GM19240 (cell line): ENCODE measurements around the gene CDHR5.
"Not testable (repeated sequence)": the region's sequence is repeated elsewhere in the genome, so short reads cannot be mapped to it uniquely, and the experiment has no call there.

Experiments used
- DNase-seq: peaks from one replicate; pipeline ENCODE4 v3.0.0; 2011; ENCODE audit warnings: low spot score; ENCODE audit not compliant: insufficient read length

Gene CDHR5

GRCh38 chr11:587978-588380 lies 36.8 kb downstream of the CDHR5 start:
- DNase-seq, result no peak

DNA sequence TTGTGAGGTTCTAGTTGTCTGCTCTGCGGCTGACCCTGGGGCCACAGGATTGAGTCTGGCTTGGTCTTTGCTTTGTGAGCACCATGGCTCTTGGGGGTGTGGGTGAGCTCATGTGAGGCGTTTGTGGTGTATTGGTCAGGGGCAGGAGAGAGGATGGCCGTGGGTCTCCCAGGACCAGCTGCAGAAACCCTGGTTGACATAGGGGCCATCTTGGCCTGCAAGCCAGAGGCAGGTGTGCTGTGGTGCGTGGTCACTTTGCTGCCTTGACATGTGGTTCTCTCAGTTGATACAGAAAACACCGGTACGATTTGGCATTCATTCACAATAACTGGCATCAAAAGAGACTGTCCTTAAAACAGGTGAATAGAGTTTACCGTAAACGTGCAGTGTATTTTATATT lies 37.2 kb downstream of the CDHR5 start:
- no peak for DNase-seq

DNA sequence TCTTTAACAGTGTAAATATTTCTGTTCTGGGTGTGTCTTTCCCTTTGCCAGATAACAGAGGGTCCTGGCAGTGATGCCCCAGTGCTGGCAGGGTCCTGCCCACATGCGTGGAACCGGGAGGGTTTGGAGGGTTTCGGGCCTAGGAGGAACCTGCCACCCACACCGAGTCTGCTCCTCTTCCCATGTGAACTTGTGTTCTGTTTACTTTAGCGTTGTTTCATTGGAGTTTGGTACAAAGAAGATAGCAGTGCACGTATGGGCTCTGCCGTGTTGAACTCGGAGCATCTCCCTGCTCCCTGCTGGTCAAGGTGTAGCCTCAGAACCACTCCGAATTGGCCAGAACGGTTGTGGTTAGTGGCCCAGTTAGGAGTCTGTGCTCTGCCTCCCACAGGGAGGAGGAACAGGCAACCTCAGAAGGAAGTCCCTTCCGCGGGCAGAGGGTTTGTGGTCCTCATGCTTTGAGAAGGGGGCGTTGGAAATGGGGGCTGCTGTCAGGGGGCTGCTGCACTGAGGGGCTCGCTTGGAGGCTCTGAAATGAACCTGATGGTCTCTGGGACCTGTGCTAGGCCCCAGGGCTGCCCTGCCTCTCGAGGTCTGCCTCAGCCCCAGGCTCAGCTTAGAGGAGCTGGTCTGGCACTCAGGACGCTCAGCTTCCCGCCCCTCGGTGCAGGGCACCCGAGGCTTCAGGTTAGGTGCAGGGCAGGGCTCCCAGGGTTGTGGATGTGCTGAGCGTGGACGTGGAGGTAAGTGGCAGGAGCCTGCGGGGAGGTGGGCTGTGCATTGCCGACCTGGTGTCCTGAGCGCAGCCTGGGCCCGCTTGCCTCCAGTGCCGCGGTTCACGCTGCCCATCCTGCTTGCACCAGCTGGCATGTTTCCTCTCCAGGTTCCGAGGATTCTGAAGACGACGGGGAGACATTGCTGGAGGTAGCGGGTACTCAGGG lies 38.1 kb downstream of the CDHR5 start:
- DNase-seq, result no peak

DNA sequence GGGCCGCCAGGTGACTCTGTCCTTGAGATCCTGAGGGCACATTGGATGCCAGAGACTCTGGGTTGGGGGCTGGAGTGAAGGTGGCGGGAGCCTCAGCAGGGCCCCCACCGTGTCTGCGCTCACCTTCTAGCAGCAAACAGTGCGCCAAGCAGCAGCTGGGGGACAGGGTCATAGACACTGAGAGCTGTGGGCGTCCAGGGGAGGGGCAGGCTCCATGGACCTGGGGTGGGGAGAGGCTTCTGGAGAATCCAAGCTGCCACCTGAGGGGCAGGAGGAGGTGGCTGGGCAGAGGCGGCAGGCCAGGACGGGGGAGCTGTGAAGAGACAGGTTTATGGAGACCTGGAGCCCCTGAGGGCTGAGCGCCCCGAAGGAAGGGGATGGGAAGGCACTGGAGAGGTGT lies 40.5 kb downstream of the CDHR5 start:
- no peak for DNase-seq

GRCh38 chr11:581752-582151 lies 43.0 kb downstream of the CDHR5 start:
- DNase-seq, result no peak

DNA sequence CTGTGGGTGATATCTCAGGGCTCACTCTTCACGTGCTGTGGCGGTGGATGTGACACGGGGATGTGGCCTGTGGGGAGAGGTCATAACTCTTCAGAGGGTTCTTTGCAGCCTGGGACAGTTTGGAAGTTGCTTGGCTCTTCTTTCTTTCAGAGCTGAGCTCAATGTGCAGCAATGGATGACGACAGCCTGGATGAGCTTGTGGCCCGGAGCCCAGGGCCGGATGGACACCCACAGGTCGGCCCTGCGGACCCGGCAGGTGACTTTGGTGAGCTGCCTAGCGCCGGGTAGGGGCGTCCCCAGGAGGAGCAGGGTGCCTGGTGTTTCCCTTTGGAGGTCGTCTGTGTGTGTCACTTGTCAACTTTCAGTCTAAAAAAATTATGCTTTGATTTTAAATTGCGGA lies 43.4 kb downstream of the CDHR5 start:
- DNase-seq, result no peak

DNA sequence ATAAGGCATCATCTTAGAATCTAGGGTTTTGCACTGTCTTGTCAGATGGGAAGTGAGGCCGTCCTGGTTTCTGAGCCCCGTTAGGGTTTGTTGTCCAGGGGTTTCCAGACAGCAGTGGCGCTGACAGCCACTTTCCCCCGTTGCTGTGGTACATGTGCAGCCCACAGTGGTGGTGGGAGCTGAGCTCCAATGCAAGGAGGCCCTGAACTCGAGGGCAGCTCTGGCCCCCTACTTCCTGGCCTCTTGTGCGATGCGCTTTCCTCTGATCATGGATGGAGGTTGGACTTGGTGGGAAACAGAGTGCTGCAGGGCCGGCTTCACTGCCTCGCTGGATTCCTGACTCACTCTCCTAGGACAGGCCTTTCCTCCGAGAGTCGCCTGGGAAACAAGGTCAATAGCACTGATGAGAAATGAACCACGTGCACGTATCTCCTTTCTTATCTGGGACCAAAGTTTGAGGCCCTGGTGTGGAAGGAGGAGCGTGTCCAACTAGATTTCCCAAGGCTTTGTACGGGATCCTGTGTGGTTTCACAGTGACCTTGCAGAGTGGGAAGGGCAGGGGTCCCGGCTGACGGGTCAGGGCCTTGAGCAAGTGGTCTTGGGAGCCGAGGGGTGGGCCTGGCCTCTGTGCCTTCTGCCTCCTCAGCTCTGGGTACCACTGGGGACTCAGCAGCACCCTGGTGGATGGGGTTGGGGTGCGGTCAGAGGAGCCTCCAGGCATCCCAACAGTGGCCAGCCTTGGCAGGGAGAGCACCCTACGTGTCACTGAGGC lies 44.7 kb downstream of the CDHR5 start:
- no peak for DNase-seq

DNA sequence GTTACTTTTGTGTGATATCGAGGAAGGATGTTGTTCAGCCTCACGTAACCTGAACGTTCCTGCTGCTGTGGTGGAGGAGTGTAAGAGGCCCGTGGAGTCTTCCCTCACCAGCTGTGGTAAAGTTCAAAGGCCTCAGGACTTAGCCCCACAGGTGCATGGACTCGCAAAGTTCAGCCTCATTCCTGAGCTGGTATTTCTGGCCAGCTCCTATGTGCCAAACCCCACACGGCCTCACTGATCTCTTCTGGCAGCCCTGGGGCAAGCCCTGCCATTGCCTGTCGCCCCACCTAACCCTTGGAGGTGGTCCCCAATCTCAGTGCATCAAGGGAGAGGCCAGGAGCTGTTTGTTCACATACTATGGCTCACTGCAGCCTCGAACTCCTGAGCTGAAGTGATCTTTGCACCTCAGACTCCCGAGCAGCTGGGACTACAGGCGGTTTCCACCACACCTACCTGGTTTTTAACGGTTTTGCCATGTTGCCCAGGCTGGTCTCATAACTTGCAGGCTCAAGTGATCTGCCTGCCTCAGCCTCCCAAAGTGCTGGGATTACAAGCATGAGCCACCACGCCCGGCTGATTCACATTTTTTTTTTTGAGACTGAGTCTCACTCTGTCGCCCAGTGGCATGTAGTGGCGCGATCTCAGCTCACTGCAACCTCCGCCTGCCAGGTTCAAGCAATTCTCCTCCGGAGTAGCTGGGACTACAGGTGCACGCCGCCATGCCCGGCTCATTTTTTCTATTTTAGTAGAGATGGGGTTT lies 46.3 kb downstream of the CDHR5 start:
- DNase-seq, result no peak

- no peak for DNase-seq
Measured at GRCh38 chr11:577611-577894, 47.2 kb downstream of the CDHR5 start.

GRCh38 chr11:576811-577610 lies 47.7 kb downstream of the CDHR5 start:
- no peak for DNase-seq

- peak; percentile 100 for DNase-seq
Measured at GRCh38 chr11:575996-576768, 48.6 kb downstream of the CDHR5 start, which contains the start of gene PHRF1. TSS of gene PHRF1 (plus strand) at chr11:576470. CDS start at chr11:581513, 5,043 bp downstream.

- no peak for DNase-seq
Measured at GRCh38 chr11:575313-575995, 49.3 kb downstream of the CDHR5 start.

- DNase-seq, result no peak
Measured at GRCh38 chr11:574632-575312, 50.0 kb downstream of the CDHR5 start.

DNA sequence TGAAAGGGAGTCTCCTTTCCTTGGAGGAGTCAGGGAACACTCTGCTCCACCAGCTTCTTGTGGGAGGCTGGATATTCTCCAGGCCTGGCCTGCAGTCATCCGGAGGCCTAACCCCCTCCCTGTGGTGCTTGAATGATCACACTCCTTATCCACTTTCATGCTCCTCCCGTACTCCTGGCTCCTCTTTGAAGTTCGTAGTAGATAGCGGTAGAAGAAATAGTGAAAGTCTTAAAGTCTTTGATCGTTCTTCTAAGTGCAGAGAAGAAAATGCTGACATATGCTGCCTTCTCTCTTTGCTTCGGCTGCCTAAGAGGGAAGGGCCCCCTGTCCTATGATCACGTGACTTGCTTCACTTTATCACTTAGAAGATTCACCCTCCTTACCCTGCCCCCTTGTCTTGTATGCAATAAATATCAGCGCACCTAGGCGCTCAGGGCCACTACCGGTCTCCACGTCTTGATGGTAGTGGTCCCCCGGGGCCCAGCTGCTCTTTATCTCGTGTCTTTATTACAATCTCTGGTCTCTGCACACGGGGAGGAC lies 50.7 kb downstream of the CDHR5 start:
- DNase-seq, result not testable (repeated sequence)

DNA sequence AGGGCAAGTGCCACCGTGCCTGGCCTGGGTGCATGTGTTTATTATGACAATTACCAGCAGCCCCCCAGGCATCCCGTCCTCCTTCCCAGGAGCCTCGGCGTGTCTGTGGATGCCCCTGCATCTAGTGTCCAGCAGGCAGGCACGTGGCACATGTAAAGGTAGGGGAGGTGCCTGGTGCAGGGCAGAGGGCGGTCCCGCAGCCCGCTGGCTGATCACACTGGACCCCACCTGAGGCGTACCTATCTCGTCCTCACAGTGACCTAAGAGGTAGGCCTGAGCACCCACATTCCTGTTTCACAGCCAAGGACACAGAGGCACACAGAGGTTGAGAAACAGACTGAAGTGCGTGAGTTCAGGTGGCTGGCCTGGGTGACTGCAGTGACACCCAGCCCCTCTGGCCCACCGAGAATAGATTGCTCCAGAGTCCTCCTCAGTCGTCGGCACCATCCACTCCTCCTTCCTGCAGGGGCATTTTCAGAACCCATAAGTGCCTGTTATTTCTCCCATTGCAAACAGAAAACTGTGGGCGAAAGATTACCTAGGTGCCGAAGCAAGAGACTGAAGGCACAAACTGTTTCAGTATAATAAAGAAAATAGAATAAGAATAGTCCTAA lies 51.5 kb downstream of the CDHR5 start:
- no peak for DNase-seq

GRCh38 chr11:571802-572185 lies 53.0 kb downstream of the CDHR5 start:
- DNase-seq, result no peak

DNA sequence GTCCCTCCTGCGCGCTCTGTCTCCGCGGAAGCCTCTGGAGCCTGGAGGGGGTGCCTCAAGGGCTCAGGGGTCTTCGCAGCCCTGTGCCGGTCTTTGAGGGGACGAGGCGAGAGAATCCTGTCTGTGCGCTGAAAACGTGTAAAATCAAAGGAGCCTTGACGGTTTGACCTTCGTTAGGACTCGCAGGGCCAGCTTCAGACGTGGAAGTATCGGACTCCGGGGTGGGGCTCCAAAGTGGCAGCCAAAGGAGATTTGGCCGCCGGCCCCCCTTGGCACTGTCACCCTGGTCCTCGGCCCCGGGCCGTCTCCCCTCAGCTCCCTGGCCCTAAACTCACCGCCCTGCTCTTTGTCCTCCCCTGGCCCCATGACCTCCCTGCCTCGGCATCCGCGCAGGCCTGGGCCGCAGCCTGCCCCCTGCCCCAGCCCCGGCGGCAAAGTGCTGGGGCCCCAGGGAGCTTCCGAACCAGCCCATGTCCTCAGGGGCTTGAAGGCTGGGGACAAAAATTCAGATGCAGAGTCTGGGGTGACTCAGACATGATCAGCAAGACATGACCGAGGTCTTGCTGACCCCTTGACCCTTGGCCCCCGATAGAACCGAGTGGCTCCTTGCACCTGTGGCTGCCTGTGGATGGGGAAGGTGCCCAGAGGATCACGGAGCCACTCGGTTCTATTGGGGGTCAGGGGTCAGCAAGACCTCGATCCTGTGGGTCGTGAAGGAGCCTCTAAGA lies 55.4 kb downstream of the CDHR5 start:
- no peak for DNase-seq
